GM18499 (cell line): ENCODE results near the gene ZNF18.
"Not testable (repeated sequence)": the region's sequence is repeated elsewhere in the genome, so short reads cannot be mapped to it uniquely, and the experiment has no call there.

Experiments used
- ATAC-seq: cut with Tn5 transposase; IDR thresholded peaks from one replicate; pipeline ENCODE4 v1.9.1; 2021; ENCODE audit warnings: moderate number of reproducible peaks; ENCODE audit not compliant: insufficient read depth, unreplicated experiment

ZNF18 gene

DNA sequence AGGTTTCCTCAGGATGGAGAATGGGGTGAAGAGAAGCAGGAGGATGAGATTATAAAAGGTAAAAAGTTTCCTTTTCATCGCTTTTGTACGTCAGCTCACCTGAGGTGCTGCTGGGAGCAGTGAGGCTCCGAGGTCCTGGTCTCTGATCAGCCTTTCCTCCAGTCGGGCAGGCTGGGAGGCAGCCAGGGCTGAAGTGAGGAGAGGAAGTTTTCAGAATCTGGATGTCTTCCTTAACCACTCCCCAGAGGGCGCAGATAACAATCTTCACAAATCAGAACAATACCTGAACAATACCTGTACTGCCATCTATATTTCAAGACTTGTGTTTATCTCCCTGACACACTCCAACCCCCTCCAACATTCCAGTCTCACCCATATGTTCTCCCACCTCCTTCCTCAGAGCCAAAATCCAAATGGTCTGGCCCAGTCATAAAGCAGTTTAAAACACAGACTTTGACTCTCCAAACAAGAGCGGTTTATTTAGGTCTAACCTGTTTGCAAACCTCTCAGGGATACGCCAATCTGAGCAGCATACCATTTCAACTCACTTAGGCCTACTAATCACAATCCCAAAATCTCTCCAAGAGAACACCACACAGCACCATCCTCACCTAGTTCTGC is 6.8 kb downstream of the ZNF18 start:
- no peak for ATAC-seq

DNA sequence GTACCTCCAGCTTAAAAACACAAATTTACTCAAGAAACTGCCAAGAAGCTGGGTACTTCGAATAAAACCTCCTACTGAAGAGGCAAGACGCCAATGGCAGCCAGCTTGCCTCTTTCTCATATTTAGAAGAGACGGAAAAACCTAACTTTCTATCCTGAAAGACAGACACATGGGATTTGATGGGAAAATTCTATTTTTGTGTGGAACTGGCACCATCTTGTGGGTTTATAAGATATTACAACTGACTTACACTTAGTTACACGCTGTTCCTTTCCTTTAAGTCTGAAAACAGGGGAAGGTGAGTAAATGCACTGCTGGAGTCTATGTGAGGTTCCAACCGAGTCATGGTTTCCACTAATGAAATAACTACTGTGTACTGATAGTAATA is 10.3 kb downstream of the ZNF18 start:
- ATAC-seq, result no peak

DNA sequence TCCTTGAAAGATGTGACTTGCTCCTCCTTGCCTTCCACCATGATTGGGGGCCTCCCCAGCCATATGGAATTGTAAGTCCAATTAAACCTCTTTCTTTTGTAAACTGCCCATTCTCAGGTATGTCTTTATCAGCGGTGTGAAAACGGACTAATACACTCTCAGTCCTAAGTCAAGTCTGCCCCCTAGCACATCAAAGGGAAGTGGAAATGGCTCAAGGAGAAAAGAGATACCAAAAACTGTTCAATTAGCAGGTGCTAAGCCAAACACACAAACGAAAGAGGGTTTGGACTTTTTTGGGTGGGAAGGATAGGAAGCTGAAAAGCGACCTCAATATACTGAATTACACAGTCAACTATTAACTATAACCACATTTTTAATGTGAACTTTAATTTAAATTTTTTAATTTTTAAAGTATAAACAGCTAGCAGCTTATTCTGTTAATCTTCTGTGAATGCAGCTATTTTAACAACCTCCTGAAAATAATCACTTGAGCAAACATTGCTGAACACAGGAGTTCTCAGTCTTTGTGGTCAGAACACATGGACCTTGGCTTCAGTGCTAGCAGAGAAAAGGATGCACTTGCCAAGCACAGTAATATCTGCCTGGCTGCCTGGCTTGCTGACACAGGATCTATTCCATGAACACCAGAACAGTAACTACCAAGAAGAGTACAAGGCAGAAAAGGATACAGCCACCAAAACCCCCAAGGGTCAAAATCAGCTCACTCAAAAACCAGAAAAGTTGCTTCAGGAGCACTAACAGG is 10.9 kb downstream of the ZNF18 start:
- ATAC-seq, result no peak

DNA sequence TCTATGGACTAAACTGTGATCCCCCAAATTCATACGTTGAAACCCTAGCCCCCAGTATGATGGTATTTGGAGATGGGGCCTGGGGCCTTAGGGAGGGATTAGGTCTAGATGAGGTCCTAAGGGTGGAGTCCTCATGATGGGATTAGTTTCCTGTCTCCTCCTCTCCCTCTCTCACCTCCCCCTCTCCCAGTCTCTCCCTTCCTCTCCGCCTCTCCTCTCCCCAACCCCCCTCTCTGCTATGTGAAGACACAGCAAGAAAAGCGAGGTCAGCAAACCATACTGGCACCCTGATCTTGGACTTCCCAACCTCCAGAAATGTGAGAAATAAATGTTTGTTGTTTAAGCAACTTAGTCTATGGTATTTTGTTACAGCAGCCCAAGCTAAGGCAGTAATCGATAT is 15.4 kb downstream of the ZNF18 start:
- ATAC-seq, result no peak

DNA sequence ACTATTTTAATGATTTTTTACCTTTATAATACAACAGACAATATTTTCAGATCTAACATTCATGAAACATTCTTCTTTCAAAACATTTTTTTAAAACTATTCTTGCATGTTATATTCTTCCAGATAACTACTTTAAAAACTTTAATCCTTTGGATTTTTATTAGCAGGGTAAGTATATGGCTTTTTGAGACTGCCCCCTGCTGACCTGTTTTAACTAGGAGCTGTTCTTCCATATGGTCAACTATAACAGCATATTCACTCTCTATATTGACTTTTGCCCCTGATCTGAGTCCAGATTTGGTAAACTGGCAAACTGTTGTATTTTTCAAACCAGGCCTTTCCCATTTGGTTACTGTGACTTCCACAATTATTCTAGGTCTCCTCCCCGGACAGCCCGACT is 16.5 kb downstream of the ZNF18 start:
- ATAC-seq, result no peak

DNA sequence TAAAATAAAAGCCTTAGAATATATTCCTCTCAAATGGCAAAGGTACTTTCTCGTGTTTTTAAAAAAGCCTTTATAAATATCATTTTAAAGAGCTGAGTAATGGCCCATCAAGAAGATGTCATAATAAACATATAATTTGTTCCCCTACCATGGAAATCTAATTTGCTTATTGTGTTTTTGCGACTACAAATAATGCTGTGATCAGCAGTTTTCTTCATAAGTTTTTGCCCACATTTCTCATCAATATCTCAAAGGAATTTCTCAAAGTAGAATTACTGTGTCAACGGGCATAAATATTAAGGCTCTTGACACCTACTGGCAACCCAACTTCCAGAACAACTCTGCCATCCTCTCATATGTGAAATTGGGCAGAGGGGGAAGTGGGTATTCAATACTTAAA is 17.5 kb downstream of the ZNF18 start:
- no peak for ATAC-seq

DNA sequence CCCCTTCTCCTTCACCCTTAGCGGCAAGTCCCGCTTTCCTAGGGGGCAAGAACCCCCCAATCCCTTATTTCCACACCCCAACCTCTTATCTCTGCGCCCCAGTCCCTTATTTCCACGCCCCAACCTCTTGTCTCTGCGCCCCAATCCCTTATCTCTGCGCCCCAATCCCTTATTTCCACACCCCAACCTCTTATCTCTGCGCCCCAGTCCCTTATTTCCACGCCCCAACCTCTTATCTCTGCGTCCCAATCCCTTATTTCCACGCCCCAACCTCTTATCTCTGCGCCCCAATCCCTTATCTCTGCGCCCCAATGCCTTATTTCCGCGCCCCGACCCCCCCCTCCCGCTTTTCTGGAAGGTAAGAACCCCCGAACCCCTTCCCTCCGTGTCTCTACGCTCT is 24.5 kb downstream of the ZNF18 start:
- ATAC-seq, result not testable (repeated sequence)

DNA sequence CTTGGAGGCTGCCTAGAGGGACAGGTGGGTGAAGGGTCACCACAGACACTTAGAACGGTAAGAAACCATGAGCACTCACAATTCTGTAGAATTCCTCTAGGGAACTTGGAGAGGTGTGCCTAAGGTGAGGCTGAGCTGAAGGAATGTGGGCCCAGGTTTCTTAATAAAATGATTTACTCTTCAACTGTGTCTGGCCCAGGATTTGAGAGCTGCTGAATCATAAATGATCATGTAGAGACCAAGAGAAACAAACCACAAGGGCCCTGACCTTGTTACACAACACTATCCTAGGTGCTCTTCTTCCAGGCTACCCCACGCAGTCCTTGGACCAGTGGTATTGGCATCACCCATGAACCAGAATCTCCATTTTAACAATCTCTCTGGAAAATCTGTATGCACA is 27.7 kb downstream of the ZNF18 start:
- no peak for ATAC-seq

DNA sequence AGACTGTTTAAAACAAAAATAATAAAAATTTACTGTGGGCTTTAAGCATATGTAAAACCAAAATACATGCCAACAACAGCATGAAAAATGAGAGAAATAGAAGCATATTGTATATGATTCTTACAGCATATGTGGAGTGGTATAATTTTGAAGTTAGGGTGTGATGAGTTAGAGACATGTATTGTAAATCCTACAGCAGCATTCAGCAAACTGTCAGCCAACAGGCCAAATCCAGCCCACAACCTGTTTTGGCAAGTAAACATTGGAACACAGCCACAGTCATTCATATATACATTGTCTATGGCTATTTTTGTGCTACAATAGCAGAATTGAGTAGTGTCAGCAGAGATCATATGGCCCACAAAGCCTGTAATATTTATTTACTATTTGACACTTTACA is 42.3 kb downstream of the ZNF18 start:
- no peak for ATAC-seq

DNA sequence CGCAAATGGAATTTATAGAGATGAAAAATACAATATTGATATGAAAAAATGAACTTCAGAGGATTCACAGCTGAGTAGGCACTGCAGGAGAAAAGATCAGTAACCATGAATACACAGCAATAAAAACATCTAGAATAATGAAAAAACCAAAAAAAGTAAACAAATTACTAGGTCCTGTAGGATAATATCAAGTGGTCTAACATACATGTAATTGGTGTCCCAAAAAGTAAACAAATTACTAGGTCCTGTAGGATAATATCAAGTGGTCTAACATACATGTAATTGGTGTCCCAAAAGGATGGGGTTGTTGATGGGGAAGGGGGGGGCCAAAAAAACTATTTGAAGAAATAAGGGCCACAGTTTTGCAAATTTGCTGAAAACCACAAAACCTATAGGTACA is 43.4 kb downstream of the ZNF18 start:
- no peak for ATAC-seq

DNA sequence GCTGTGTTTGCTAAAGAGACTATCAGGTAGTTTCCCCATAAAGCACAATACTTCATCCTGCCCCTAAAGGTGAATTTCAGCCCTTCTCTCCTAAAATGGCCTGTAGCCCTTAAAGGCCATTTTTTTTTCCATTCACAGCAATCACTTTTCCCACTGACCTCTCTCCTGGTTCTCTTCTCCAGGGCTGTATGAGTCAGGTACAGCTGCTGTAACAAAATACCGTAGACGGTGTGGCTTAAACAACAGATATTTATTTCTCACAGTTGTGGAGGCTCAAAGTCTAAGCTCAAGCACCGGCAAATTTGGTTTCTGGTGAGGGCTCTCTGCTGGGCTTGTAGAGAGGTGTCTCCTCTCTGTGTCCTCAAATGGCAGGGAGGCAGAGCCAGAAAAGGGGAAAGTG is 44.7 kb downstream of the ZNF18 start:
- ATAC-seq, result no peak

DNA sequence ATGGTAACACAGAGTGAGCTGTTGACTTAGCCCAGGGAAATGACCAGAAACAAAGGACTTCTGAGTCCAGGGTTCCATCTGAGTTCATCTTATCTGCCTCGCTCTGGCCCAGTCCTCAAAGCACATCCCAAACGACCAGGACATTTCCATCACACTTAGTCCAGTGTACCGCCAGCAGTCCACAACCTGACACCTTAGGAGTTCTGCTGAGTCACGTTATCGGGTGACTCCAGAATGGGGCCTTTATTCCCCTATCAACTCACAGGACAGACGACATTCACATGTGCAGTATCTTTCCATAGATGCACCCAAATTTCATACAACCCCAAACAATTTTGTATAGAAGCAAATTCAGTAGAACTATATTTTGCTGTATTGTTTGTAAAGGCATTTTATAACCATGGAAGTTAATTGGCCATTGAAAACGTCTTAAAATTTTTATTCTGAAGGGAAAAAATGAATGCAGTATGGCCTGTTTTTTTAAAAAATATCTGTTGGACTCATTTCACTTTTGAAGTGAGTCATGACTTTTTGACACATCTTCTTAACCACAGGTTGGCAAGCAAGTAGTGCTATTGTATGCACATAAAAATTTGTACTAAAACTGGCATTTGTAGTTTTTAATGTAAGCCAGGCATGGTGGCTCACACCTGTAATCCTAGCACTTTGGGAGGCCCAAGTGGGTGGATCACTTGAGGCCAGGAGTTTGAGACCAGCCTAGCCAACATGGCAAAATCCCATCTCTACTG is 46.3 kb downstream of the ZNF18 start:
- ATAC-seq, result no peak

DNA sequence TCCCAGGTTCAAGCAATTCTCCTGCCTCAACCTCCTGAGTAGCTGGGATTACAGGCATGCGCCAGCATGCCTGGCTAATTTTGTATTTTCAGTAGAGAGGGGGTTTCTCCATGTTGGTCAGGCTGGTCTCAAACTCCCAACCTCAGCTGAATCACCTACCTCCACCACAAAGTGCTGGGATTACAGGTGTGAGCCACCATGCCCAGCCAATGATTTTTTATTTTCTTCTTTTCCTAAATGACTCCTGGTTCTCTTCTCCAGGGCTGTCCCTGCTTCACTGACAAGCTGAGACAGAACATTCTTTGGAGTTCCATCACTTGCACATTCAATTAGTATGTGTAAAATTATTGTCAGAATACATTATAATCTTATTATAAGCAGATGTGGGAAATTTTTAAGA is 47.7 kb downstream of the ZNF18 start:
- ATAC-seq, result not testable (repeated sequence)

DNA sequence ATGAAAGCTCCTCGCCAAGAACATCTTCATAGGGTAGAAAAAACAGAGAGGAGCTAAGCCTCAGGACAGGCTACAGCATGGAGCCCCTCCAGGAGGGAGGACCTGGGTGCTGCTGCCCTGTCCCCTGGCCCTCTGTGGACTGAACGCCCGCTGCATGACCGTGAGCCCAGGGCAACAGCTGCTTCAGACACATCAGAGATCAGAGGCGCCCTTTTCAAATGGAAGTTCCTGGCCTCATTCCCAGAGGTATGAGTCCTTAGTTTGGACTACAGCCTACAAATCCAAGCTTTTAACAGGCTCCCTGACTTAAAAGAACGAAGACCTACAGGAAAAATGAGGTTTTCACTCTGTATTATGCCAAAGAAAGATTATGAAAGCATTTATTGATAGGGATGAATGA is 48.5 kb downstream of the ZNF18 start:
- no peak for ATAC-seq

DNA sequence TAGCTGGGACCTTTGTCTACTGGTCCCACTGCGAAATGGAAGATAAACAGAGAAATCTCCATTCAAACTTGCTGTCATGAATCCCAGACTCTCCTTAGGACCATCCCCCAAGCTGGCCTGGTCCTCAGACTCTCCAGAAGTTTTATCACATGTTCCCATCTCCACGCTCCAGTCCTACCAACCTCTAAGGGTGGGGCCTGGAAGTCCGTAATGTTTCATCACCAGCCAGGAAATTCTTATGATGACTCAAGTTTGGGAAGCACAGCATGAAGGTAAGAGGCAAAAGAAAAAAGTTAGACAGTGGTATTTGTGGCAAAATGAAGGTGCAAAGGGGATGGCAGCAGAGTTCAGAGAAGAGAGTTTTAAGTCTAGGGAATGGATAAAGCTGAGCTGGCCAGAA is 52.7 kb downstream of the ZNF18 start:
- ATAC-seq, result no peak

DNA sequence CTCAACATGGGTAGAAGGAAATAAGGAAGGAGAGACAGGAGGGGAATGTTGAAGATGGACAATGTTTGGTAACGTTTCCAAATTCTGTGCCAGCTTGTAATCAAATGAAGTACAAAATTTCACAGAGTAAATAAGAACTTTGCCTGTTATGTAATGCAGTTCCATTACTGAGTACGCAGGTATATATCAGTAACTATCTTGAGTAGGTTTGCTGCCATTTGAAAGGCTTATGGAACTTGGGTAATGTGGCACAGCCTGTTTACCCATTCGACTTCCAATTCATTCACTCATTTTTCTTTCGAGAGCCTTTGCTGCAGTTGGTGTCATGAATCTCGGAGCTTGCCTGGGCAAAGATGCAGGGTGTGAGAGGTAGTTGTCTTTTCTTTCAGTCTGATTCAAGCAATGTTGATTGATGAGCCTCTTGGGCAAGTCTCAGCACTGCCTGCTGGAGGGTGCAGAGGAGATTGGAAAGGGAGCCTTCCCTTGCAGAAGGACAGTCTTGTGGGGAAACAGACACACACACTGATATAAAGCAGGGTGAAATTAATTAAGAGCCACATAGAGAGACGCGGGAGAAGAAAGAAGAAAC is 53.4 kb downstream of the ZNF18 start:
- ATAC-seq, result no peak

DNA sequence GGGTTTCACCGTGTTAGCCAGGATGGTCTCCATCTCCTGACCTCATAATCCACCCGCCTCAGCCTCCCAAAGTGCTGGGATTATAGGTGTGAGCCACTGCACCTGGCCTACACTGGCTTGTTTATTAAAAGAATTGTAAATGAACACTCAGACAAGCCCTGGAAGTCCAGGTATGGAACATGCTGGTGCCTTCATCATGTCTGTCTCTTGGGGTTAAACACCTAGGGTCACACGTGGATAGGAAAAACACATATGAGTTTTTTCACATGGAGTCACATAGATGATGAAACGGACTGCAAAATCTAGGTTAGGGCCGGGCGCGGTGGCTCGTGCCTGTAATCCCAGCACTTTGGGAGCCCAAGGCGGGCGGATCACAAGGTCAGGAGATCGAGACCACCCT is 54.2 kb downstream of the ZNF18 start:
- not testable (repeated sequence) for ATAC-seq

DNA sequence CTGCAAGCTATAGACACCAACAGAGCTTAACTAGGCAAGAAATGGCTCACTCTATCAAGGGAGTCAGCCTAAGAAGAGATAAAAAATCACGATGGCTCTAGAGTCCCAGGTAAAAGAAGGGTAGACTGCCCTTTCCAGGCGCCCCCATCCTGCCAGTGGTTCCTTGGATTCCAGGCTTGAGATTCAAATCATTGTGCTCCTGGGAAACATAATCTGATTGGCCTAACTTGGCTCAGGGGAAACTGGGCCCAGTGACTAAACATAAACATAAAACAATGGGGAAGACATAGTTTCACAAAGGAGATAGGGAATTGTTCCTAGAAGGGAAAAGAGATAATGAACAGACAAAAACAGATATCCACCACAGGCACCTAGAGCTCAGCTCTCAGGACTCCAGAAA is 56.4 kb downstream of the ZNF18 start:
- no peak for ATAC-seq

DNA sequence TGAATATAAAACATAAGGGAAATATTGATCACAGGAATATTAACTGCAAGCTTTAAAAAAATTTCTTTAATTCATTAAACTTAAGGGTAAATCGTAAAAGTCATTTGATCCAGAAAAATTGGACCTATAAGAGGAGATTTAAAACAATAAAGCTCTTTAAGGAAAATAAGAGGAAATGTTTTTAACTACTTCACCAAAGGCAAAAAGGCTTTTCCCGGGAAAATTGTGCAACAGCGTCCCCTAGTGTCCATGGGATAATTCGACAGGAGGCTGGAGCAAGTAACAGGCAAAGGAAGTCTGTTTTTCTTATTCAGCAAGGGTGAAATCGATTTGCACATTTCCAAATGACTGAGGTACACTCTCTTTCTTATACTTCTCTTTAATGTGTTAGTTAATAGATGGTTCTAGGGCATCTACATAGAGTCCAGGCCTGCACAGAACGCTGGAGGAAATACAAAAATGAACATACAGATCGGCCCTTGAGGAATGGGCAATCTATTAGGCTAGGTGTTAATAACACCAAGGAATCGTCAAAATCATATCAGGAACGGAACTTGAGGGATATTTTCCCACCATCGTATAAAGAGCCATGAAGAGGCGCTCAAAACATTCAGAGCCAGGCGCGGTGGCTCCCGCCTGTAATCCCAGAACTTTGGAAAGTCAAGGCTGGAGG is 61.4 kb downstream of the ZNF18 start:
- ATAC-seq, result no peak

DNA sequence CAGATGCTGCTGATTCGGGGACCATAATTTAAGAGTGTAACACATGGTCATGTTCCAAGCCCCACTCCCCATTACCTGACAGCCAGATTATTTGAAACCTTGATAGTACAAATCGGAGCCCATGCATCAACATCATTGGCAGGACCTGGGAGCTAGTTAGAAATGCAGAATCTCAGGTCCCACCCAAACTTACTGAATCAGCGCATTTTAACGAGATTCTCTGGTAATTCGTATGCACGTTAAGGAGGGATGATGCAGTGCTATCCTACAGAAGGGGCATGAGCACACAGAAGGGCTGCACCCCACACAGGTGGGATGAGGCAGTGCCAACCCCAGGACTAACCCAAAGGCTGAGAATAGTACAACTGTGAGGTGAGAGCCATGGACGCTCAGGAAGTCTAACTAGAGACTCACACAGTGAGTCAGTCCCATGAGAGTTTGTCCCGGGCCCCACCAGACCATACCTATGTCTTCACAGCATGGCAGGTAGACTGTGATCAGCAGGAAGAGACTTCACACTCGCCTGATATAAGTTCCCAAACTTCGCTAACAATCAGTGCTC is 64.9 kb downstream of the ZNF18 start:
- ATAC-seq, result no peak
